Upper lobe of left lung (tissue), 6 donors: ENCODE results near the gene CYTL1. TPM values are rescaled to one million over a fixed set of nuclear protein-coding genes. Genes with fewer than 3 reads are reported as not detected.
A peak's percentile ranks its signal among the peaks of the same experiment; 100 is the strongest.

Experiments used
- ATAC-seq, 2 donors: fragments of 200-7000 bp; cut with Tn5 transposase; one replicate each; pipeline ENCODE4 v1.9.1; 2022; ENCODE audit warnings: mild to moderate bottlenecking in 2 of 2, moderate library complexity in 2 of 2; ENCODE audit not compliant: low FRiP score in 2 of 2
- DNase-seq, 2 donors: peaks; one replicate each; pipeline ENCODE4 v3.0.0-alpha.2; 2019 to 2020
- H3K27ac ChIP-seq, 4 donors: fragments of 200-600 bp; sonication (generic); one replicate each; pipeline ENCODE4 v1.5.1; 2016 to 2019
- H3K27me3 ChIP-seq, 4 donors: fragments of 200-600 bp; sonication (generic); one replicate each; pipeline ENCODE4 v1.5.1; 2017 to 2019
- H3K36me3 ChIP-seq, 4 donors: fragments of 200-600 bp; sonication (generic); one replicate each; pipeline ENCODE4 v1.5.1; 2016 to 2019
- H3K4me1 ChIP-seq, 4 donors: fragments of 200-600 bp; sonication (generic); one replicate each; pipeline ENCODE4 v1.5.1; 2018 to 2019
- H3K4me3 ChIP-seq, 4 donors: fragments of 200-600 bp; sonication (generic); one replicate each; pipeline ENCODE4 v1.5.1; 2017 to 2019; ENCODE audit warnings: mild to moderate bottlenecking in 2 of 4, moderate library complexity in 1 of 4
- H3K9me3 ChIP-seq, 4 donors: fragments of 200-600 bp; sonication (generic); one replicate each; pipeline ENCODE4 v1.5.1; 2018 to 2019
- CTCF ChIP-seq, 6 experiments: fragments of 450-650 bp in 4 of 6; fragments of 200-600 bp in 2 of 6; sonication (generic) in 2 of 6; IDR thresholded peaks; one replicate each; pipeline ENCODE4 v1.5.1; 2016 to 2019; ENCODE audit warnings: antibody characterized with exemption in 6 of 6
- EP300 ChIP-seq, 4 donors: sonication (generic); formaldehyde crosslinking; IDR thresholded peaks; one replicate each; pipeline ENCODE4 v1.5.1; 2017; ENCODE audit warnings: antibody characterized with exemption in 4 of 4, control low read depth in 2 of 4
- POLR2A ChIP-seq, 4 donors: fragments of 450-650 bp; IDR thresholded peaks; one replicate each; pipeline ENCODE4 v1.5.1; 2016 to 2017; ENCODE audit warnings: antibody characterized with exemption in 4 of 4, mild to moderate bottlenecking in 2 of 4
- POLR2AphosphoS5 ChIP-seq, 2 donors: sonication (generic); formaldehyde crosslinking; IDR thresholded peaks; one replicate each; pipeline ENCODE4 v1.5.1; 2017; ENCODE audit warnings: antibody characterized with exemption in 2 of 2
- WGBS, 2 donors: methylation state at CpG; one replicate each; pipeline ENCODE4 v1.1.5; 2017 to 2018; 5-methylcytosine and 5-hydroxymethylcytosine counted together
- total RNA-seq, 6 donors: library from RNA; depleted of rRNA in 4 of 6; stranded (reverse); fragments of >200 nt in 4 of 6; gene quantifications; one replicate each; pipeline versions ENCODE4 v1.1.0 to v1.2.1, GENCODE V29; 2016 to 2021
- donor health status: DM: no; HTN: no; CAD: no; lungs with moderate emphysema.
- donor health status: DM: no; HTN: yes; CAD: no; lungs with severe emphysema.

CYTL1 gene
- total RNA-seq, 6 donors from 2014 or later, result 0.61 to 3.1 (median 0.97) TPM; not detected in 3

DNA sequence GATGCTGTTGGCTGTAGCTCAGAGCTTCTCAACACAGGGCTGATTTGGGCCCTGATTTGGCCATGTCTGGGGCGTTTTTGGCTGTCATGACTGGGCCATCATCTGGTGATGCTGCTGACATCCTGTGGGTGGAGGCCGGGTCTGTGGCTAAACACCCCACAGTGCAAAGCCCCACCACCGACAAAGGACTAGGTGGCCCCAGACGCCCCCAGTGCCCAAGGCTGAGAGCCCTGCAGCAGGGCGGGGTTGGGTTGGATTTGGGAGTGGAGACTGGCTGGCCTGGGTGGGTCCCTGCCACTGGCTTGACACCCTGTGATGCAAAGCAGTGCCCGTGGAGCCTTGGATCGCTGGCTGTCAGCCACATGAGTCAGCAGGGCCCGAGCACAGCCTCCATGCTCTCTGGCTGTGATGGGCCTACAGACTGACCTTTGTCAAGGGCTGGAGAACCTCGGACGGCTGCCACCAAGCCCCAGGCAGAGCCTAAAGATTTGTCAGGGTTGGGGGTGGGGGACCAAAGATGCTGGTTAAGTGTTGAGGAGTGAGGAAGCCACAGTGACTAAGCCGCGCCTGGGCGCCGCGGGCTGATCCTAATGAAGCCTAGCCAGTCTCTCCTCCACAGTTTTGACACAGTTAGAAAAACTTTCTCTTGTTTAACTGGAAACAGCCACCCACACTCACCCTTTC, 28.3 kb downstream of the CYTL1 start:
- peak; percentile 34 to 86 for ATAC-seq
- H3K27ac ChIP-seq, result no peak overlapping the region

GRCh38 chr4:4990329-4990728, 28.9 kb downstream of the CYTL1 start:
- 94% methylated on average over 3 of the region's 3 CpGs for WGBS, 2 donors
- no peak for TF ChIP-seq POLR2A (IDR thresholded peaks at IDR 0.05)
- TF ChIP-seq CTCF (IDR thresholded peaks at IDR 0.05), result no peak
- no peak for TF ChIP-seq POLR2AphosphoS5 (IDR thresholded peaks at IDR 0.05)
- no peak for TF ChIP-seq EP300 (IDR thresholded peaks at IDR 0.05)
- H3K4me3 ChIP-seq, result no peak overlapping the region
- DNase-seq, result no peak
- H3K27me3 ChIP-seq, result peaks cover 0 to 4% (median 0%) of the 10 kb centered on the region in 4 donors
- no peak overlapping the region for H3K27ac ChIP-seq
- peak in 1 of 2 donors; percentile 31 for ATAC-seq
- no peaks in the 10 kb centered on the region for H3K9me3 ChIP-seq
- H3K36me3 ChIP-seq, result no peaks in the 10 kb centered on the region
- H3K4me1 ChIP-seq, result no peaks in the 10 kb centered on the region

More for the DNA sequence above, 28.3 kb downstream of the CYTL1 start:
- Histone ChIP-seq H3K27me3 (peaks cover 0 to 4% (median 0%) of the 10 kb centered on the region in 4 donors), H3K4me1 (no peaks in the 10 kb centered on the region), H3K9me3 (no peaks in the 10 kb centered on the region), H3K36me3 (no peaks in the 10 kb centered on the region), H3K4me3 (no peak overlapping the region)
- DNase-seq, result peak in 1 of 2 donors; percentile 84
- WGBS, 2 donors, result 58 to 75% methylated on average over 11 to 13 of the region's 15 CpGs
- no peak for TF ChIP-seq CTCF (IDR thresholded peaks at IDR 0.05)
- no peak for TF ChIP-seq POLR2AphosphoS5 (IDR thresholded peaks at IDR 0.05)
- TF ChIP-seq EP300 (IDR thresholded peaks at IDR 0.05), result no peak
- TF ChIP-seq POLR2A (IDR thresholded peaks at IDR 0.05), result no peak

GRCh38 chr4:4989083-4989622, 30.1 kb downstream of the CYTL1 start:
- H3K27me3 ChIP-seq, result no peaks in the 10 kb centered on the region
- ATAC-seq, result no peak
- no peak for DNase-seq
- H3K36me3 ChIP-seq, result no peaks in the 10 kb centered on the region
- H3K9me3 ChIP-seq, result no peaks in the 10 kb centered on the region
- no peaks in the 10 kb centered on the region for H3K4me1 ChIP-seq
- H3K27ac ChIP-seq, result no peak overlapping the region
- H3K4me3 ChIP-seq, result no peak overlapping the region
- WGBS, 2 donors, result 81 to 88% methylated on average over 10 of the region's 10 CpGs
- TF ChIP-seq POLR2A (IDR thresholded peaks at IDR 0.05), result no peak
- TF ChIP-seq CTCF (IDR thresholded peaks at IDR 0.05), result no peak
- TF ChIP-seq POLR2AphosphoS5 (IDR thresholded peaks at IDR 0.05), result no peak
- TF ChIP-seq EP300 (IDR thresholded peaks at IDR 0.05), result no peak

GRCh38 chr4:4987656-4988055, 31.6 kb downstream of the CYTL1 start:
- ATAC-seq (no peak), DNase-seq (peak in 1 of 2 donors; percentile 60)
- Histone ChIP-seq H3K27me3 (no peaks in the 10 kb centered on the region), H3K27ac (no peak overlapping the region), H3K36me3 (no peaks in the 10 kb centered on the region), H3K4me3 (no peak overlapping the region), H3K4me1 (no peaks in the 10 kb centered on the region), H3K9me3 (no peaks in the 10 kb centered on the region)
- TF ChIP-seq POLR2A (IDR thresholded peaks at IDR 0.05) (no peak), POLR2AphosphoS5 (IDR thresholded peaks at IDR 0.05) (no peak), EP300 (IDR thresholded peaks at IDR 0.05) (no peak), CTCF (IDR thresholded peaks at IDR 0.05) (no peak)
- 61 to 81% methylated on average over 10 of the region's 10 CpGs for WGBS, 2 donors
